Measurements from ENCODE around the gene ATG4C. TPM values are rescaled to one million over a fixed set of nuclear protein-coding genes. Genes with fewer than 3 reads are reported as not detected.

Gene ATG4C
- total RNA-seq, 1 experiment from 2014 or later = 6.5 TPM

DNA sequence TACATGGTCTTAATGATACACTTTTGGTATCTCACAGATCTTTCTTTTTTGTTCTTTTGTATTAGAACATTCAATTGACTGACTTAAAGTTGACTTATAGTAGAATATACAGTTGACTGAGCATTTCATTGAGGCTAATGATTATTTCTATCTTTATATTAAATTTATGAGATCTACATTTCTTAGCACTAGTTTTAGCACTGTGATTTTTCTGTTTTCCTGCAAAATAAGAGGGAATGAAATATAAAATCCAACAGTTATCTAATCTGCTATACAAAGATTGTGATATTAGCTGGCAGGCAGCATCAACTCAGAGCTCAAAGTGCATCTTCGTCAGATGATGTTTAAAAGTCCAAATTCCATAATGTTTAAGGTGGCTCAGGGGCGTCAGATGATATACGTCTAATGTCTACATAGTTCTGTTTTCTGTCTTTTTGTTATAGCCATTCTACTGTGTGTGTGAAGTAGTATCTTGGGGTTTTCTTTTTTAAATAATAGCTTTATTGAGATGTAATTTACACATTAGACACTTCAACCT, 85.4 kb downstream of the ATG4C start:
- no peak overlapping the region for H3K27ac ChIP-seq (ENCODE audit: low read length)
- no TSS peak for BruUV-seq (replicated peaks)
- ATAC-seq (no peak), DNase-seq (ENCODE audit: low read depth, low spot score) (no peak)
- POLR2A ChIA-PET = no interaction called here
- no peaks in the 10 kb centered on the region for H3K36me3 ChIP-seq (ENCODE audit: control insufficient read depth, insufficient read depth, low read length)
- H3K4me1 ChIP-seq (ENCODE audit: control insufficient read depth, insufficient read depth, low read length) = no peaks in the 10 kb centered on the region
- TF ChIP-seq, protein P1, sequence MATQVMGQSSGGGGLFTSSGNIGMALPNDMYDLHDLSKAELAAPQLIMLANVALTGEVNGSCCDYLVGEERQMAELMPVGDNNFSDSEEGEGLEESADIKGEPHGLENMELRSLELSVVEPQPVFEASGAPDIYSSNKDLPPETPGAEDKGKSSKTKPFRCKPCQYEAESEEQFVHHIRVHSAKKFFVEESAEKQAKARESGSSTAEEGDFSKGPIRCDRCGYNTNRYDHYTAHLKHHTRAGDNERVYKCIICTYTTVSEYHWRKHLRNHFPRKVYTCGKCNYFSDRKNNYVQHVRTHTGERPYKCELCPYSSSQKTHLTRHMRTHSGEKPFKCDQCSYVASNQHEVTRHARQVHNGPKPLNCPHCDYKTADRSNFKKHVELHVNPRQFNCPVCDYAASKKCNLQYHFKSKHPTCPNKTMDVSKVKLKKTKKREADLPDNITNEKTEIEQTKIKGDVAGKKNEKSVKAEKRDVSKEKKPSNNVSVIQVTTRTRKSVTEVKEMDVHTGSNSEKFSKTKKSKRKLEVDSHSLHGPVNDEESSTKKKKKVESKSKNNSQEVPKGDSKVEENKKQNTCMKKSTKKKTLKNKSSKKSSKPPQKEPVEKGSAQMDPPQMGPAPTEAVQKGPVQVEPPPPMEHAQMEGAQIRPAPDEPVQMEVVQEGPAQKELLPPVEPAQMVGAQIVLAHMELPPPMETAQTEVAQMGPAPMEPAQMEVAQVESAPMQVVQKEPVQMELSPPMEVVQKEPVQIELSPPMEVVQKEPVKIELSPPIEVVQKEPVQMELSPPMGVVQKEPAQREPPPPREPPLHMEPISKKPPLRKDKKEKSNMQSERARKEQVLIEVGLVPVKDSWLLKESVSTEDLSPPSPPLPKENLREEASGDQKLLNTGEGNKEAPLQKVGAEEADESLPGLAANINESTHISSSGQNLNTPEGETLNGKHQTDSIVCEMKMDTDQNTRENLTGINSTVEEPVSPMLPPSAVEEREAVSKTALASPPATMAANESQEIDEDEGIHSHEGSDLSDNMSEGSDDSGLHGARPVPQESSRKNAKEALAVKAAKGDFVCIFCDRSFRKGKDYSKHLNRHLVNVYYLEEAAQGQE (IDR thresholded peaks at IDR 0.05; ENCODE audit: insufficient read depth in 1 of 2, low read depth in 2 of 2, low read length in 1 of 2) = no peak
- TF ChIP-seq CTCF (IDR thresholded peaks at IDR 0.05) = no peak
- TF ChIP-seq SIN3A (IDR thresholded peaks at IDR 0.05; ENCODE audit: borderline replicate concordance, insufficient read depth, low read depth, low read length) = no peak
- TF ChIP-seq TCF7L2 (IDR thresholded peaks at IDR 0.05; ENCODE audit: low read depth, low read length) = no peak
- TF ChIP-seq POLR2AphosphoS5 (IDR thresholded peaks at IDR 0.05; ENCODE audit: low read depth, low read length) = no peak
- intact Hi-C loops (cut with micrococcal nuclease; ENCODE audit: unreplicated experiment) (no loop called here), in situ Hi-C loops (cut with HindIII; ENCODE audit: low pct_unique_long_range_greater_than_20kb, low sequenced_read_pairs) (no loop called here)
- no peak overlapping the region for H3K4me3 ChIP-seq (ENCODE audit: low read depth in 2 of 2, low read length in 2 of 2)
- no peaks in the 10 kb centered on the region; the same call in 1 of the 2 replicates for H3K27me3 ChIP-seq (ENCODE audit: control insufficient read depth, insufficient read depth, low read length)
- H3K9me3 ChIP-seq (ENCODE audit: control insufficient read depth, insufficient read depth, low read depth, low read length) = no peaks in the 10 kb centered on the region
- CTCF ChIA-PET = no interaction called here

DNA sequence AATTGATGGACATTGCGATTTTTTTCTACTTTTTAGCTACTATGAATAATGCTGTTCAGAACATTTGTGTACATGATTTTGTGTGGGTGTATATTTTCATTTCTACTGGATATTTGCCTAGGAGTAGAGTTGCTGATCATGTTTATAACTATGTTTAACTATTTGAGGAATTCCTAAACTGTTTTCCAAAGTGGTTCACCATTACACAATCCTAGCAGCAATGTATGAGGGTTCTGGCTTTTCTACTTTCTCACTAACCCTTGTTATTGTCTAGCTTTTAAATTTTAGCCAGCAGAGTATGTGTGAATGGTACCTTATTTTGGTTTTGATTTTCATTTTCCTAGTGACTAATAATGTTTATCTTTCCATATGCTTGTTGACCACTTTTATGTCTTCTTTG, 86.2 kb downstream of the ATG4C start:
- no peak for ATAC-seq
- H3K9me3 ChIP-seq (ENCODE audit: control insufficient read depth, insufficient read depth, low read depth, low read length) = no peaks in the 10 kb centered on the region
- no peak overlapping the region for H3K27ac ChIP-seq (ENCODE audit: low read length)
- no peak for DNase-seq (ENCODE audit: low read depth, low spot score)
- BruUV-seq (replicated peaks) = no TSS peak
- TF ChIP-seq, protein P1 (IDR thresholded peaks at IDR 0.05; ENCODE audit: insufficient read depth in 1 of 2, low read depth in 2 of 2, low read length in 1 of 2) = no peak
- TF ChIP-seq CTCF (IDR thresholded peaks at IDR 0.05) (no peak), SIN3A (IDR thresholded peaks at IDR 0.05; ENCODE audit: borderline replicate concordance, insufficient read depth, low read depth, low read length) (no peak), POLR2AphosphoS5 (IDR thresholded peaks at IDR 0.05; ENCODE audit: low read depth, low read length) (no peak), TCF7L2 (IDR thresholded peaks at IDR 0.05; ENCODE audit: low read depth, low read length) (no peak)
- in situ Hi-C loops (cut with HindIII; ENCODE audit: low pct_unique_long_range_greater_than_20kb, low sequenced_read_pairs) (no loop called here), intact Hi-C loops (cut with micrococcal nuclease; ENCODE audit: unreplicated experiment) (no loop called here)
- no peak overlapping the region for H3K4me3 ChIP-seq (ENCODE audit: low read depth in 2 of 2, low read length in 2 of 2)
- no peaks in the 10 kb centered on the region; the same call in 1 of the 2 replicates for H3K27me3 ChIP-seq (ENCODE audit: control insufficient read depth, insufficient read depth, low read length)
- H3K36me3 ChIP-seq (ENCODE audit: control insufficient read depth, insufficient read depth, low read length) = no peaks in the 10 kb centered on the region
- ChIA-PET POLR2A (no interaction called here), CTCF (no interaction called here)
- no peaks in the 10 kb centered on the region for H3K4me1 ChIP-seq (ENCODE audit: control insufficient read depth, insufficient read depth, low read length)

All from Panc1 (cell line).